Muscle layer of colon (tissue), 2 donors: ENCODE data around the gene NUDT13.

Experiments
- H3K27ac ChIP-seq: one replicate; pipeline ENCODE4 v1.7.0; 2013; ENCODE audit warnings: low read depth, mild to moderate bottlenecking, low read length, moderate library complexity
- H3K27me3 ChIP-seq, 2 donors: one replicate each; pipeline ENCODE4 v1.7.0; 2013; ENCODE audit warnings: low read length in 2 of 2, mild to moderate bottlenecking in 2 of 2; ENCODE audit not compliant: insufficient read depth in 2 of 2, control insufficient read depth in 1 of 2
- H3K36me3 ChIP-seq: one replicate; pipeline ENCODE4 v1.7.0; 2013; ENCODE audit warnings: mild to moderate bottlenecking, low read length; ENCODE audit not compliant: insufficient read depth
- H3K4me1 ChIP-seq: one replicate; pipeline ENCODE4 v1.7.0; 2013; ENCODE audit warnings: mild to moderate bottlenecking, low read length; ENCODE audit not compliant: insufficient read depth
- H3K4me3 ChIP-seq, 2 donors: one replicate each; pipeline ENCODE4 v1.7.0; 2013; ENCODE audit warnings: low read length in 2 of 2, low read depth in 1 of 2, mild to moderate bottlenecking in 1 of 2, moderate library complexity in 1 of 2
- H3K9ac ChIP-seq: one replicate; pipeline ENCODE4 v1.7.0; 2013; ENCODE audit warnings: low read length
- H3K9me3 ChIP-seq: one replicate; pipeline ENCODE4 v1.7.0; 2013; ENCODE audit warnings: mild to moderate bottlenecking, low read length
- donor health status: abdominal sarcoma.
- donor health status: Adenocarcinoma of cecum.

The NUDT13 gene

DNA sequence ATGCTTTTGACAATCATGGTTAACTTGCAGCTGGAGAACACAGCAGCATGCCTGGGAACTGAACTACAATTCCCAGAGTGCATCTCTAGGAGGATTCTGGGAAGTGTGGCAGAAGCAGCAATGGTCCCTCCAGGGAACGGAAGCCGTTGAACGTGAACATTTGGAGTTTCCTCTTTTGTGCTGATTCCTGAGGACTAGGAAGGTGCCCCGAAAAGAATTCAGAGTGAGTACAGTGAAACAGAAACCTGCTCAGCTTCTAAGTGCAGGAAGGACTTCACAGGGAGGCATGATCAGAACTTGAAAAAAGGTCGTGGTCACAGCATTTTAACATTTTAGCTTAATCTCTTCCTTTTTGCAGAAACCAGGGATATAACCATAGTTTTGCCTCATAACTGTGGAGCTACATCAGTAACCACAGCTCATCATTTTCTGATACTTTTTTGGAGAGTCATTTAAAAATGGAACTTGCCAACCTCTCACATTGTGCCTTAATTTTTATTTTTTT, at the start of gene NUDT13:
Gene NUDT13, plus strand, starts transcription at position 111 of the 505 bp plus-strand sequence. CDS start 3,911 bp downstream, outside the sequence.
- Histone ChIP-seq H3K9ac (peak within 1 kb of the TSS; percentile 85), H3K27me3 (no peaks in the 10 kb centered on the region), H3K9me3 (no peaks in the 10 kb centered on the region), H3K36me3 (no peaks in the 10 kb centered on the region), H3K27ac (peak within 1 kb of the TSS; percentile 86), H3K4me3 (peak within 1 kb of the TSS; percentile 30 to 80), H3K4me1 (no peaks in the 10 kb centered on the region)

DNA sequence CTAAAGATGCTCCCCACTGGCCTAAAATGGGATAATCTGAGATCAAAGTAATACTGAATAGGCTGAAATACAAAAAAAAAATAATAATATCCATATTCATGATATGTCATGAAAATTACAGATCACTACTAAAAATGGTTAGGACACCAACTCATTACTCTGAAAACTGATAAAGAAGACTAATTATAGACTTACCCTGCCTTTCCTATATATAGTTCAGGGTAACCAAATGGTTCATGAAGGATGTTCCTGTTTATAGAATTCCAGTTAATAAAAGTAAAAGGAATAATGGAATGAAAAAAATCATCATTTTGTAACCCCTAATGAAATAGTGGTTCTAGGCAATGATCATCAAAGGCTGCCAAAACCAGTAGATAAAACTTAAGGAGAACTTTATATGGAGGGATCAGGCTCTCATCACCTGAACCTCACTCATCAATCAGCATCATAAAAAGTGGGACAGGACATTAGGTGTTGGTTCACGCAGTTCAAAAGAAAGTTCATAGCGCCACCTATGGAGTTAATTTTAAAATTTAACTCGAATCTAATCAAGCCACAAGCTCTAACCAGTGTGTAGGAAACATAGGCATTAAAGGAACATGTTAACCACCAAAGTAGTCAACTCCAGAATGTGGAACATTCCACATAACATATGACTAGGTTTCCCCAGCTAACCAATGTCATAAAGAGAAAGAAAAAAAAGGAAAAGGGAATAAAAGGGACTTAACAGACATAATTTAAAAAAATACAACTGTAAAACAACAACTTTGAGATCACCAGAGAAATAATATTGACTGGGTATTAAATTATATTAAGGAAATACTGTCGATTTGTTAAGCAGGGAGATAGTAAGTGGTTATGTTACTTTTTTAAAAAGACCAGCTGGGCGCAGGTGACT, 49.3 kb upstream of the NUDT13 start:
- Histone ChIP-seq H3K27me3 (no peaks in the 10 kb centered on the region), H3K4me3 (no peak overlapping the region), H3K4me1 (no peaks in the 10 kb centered on the region), H3K27ac (no peak overlapping the region), H3K9me3 (no peaks in the 10 kb centered on the region), H3K9ac (no peak overlapping the region), H3K36me3 (peaks cover under 1% of the 10 kb centered on the region)

GRCh38 chr10:73061743-73062142, 48.5 kb upstream of the NUDT13 start:
- H3K27me3 ChIP-seq, result no peaks in the 10 kb centered on the region
- no peak overlapping the region for H3K4me3 ChIP-seq
- H3K4me1 ChIP-seq, result no peaks in the 10 kb centered on the region
- H3K27ac ChIP-seq, result no peak overlapping the region
- no peak overlapping the region for H3K9ac ChIP-seq
- no peaks in the 10 kb centered on the region for H3K9me3 ChIP-seq
- H3K36me3 ChIP-seq, result peaks cover 8% of the 10 kb centered on the region

GRCh38 chr10:73065441-73065840, 44.8 kb upstream of the NUDT13 start:
- Histone ChIP-seq H3K4me3 (no peak overlapping the region), H3K9ac (no peak overlapping the region), H3K4me1 (no peaks in the 10 kb centered on the region), H3K27ac (no peak overlapping the region), H3K36me3 (peaks cover 19% of the 10 kb centered on the region), H3K9me3 (no peaks in the 10 kb centered on the region), H3K27me3 (no peaks in the 10 kb centered on the region)

DNA sequence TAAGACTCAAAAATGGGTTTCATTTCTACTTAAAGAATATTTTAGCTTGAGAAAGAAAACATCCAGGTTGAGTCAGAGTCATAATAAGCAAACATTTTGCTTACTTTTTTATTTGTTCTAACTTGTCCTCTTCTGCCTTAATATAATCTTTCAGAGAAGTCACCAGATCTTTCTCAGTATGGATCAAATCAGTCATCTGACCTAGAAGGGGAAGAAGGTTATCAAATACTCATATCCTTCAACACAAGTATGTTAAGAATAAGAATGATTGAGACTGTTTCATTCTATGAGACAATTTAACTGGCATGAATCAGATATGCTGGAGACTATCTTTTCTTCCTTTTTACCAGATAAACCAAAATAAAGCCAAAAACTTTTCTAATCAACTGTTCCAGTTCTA, 36.6 kb upstream of the NUDT13 start:
- Histone ChIP-seq H3K4me3 (no peak overlapping the region), H3K4me1 (peaks cover 18% of the 10 kb centered on the region), H3K27ac (no peak overlapping the region), H3K9ac (no peak overlapping the region), H3K27me3 (no peaks in the 10 kb centered on the region), H3K36me3 (peaks cover 13% of the 10 kb centered on the region), H3K9me3 (no peaks in the 10 kb centered on the region)

GRCh38 chr10:73075829-73076228, 34.4 kb upstream of the NUDT13 start:
- H3K9ac ChIP-seq, result no peak overlapping the region
- H3K4me3 ChIP-seq, result no peak overlapping the region
- H3K27ac ChIP-seq, result no peak overlapping the region

DNA sequence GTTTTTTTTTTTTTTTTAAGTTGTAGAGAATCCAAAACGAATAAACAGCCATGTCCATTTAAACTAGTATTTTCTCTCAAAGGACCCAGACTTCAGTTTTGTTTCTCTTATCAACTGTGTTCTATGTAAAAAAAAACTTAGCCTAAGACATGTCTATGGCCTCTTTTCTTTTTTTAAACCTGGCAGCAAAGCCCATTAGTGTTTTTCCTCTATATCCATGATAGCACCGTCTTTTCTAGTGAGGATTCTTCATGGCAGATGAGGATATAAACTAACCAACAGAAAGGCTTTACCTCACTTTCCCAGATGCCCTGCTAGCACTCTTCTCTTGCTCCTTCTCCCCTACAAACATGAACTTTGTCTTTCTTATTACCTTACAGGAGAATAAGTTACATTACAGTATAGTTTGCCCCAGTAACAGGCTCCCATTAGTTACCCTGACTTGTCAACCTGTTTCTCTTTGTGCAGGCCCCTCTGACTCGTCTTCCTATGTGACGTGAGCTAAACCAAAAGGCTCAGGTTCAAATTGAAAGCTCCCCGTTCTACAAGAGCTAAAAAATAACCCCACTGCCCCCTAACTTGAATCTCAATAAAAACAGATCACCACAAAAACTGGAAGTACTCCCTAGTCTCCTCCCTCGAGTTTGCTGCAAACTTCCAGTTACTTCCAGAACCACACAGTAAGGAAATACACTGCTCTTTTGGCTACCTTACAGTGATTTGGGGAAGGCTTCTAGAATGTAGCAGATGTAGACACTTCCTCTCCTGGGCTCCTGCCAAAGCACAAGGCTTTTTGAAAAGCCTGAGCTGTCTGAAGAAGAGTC, 33.7 kb upstream of the NUDT13 start:
- H3K9ac ChIP-seq, result no peak overlapping the region
- no peaks in the 10 kb centered on the region for H3K27me3 ChIP-seq
- H3K36me3 ChIP-seq, result peaks cover 3% of the 10 kb centered on the region
- no peaks in the 10 kb centered on the region for H3K9me3 ChIP-seq
- peak overlapping the region; percentile 8 to 33 for H3K4me3 ChIP-seq
- peaks cover 18% of the 10 kb centered on the region for H3K4me1 ChIP-seq
- H3K27ac ChIP-seq, result peak overlapping the region; percentile 72

More at GRCh38 chr10:73075829-73076228, 34.4 kb upstream of the NUDT13 start:
- Histone ChIP-seq H3K36me3 (peaks cover 10% of the 10 kb centered on the region), H3K4me1 (peaks cover 18% of the 10 kb centered on the region), H3K9me3 (no peaks in the 10 kb centered on the region), H3K27me3 (no peaks in the 10 kb centered on the region)

DNA sequence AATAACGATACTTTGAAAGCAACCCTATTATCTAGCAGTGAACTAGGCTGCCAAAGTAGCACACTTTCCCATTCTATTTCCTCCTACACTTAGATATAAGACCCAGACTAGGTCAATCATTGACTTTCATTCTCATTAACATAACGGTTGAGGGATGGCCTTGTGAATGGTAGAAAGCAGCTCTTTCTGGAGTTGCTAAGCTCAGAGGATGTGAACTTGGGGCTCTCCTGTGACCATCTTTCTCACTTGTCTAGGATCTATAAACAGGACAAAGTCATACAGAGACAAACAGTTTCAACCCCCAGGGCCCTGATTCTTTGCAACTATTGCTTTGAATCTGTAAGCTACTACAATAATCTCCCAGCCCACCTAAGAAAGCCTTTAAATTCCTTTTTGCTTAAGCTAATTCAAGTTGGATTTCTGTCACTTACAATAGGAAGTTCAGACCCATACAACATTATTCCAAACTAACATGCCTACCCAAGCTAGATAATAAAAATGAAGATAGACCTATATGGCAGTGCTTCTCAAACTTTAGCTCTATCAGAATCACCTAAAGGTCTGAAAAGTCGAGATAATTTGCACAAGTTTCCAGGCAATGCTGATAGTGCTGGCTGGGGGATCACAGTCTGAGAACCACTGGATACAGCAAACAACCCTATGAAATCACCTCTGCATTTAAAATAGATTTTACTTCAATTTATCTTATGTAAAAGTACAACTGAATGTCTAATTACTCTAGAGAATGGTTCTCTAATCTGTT, 30.3 kb upstream of the NUDT13 start:
- Histone ChIP-seq H3K4me3 (no peak overlapping the region), H3K27me3 (no peaks in the 10 kb centered on the region), H3K9me3 (no peaks in the 10 kb centered on the region), H3K36me3 (no peaks in the 10 kb centered on the region), H3K9ac (no peak overlapping the region), H3K4me1 (peaks cover 37% of the 10 kb centered on the region), H3K27ac (no peak overlapping the region)

GRCh38 chr10:73083221-73083620, 27.0 kb upstream of the NUDT13 start:
- Histone ChIP-seq H3K9ac (no peak overlapping the region), H3K27me3 (no peaks in the 10 kb centered on the region), H3K27ac (no peak overlapping the region), H3K4me1 (peaks cover 20% of the 10 kb centered on the region), H3K36me3 (no peaks in the 10 kb centered on the region), H3K4me3 (no peak overlapping the region), H3K9me3 (no peaks in the 10 kb centered on the region)

- Histone ChIP-seq H3K9ac (no peak overlapping the region), H3K9me3 (no peaks in the 10 kb centered on the region), H3K27me3 (no peaks in the 10 kb centered on the region), H3K4me3 (no peak overlapping the region), H3K4me1 (peaks cover 20% of the 10 kb centered on the region), H3K36me3 (no peaks in the 10 kb centered on the region), H3K27ac (no peak overlapping the region)
Measured at GRCh38 chr10:73084209-73084608, 26.0 kb upstream of the NUDT13 start.

DNA sequence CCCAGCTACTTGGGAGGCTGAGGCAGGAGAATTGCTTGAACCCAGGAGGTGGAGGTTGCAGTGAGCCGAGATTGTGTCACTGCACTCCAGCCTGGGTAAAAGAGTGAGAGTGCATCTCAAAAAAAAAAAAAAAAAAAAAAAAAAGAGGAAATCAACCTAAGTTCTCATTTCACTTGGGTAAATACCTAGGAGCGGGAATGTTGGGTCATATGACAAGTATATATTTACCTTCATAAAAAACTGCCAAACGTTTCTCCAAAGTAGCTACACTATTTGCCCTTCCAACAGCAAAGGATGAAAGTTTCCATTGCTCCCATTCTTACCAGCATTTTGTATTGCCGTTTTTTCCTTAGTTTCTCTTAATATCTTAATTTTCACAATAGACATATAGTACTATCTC, 23.4 kb upstream of the NUDT13 start:
- Histone ChIP-seq H3K4me3 (no peak overlapping the region), H3K36me3 (no peaks in the 10 kb centered on the region), H3K9ac (no peak overlapping the region), H3K27me3 (no peaks in the 10 kb centered on the region), H3K27ac (no peak overlapping the region), H3K9me3 (no peaks in the 10 kb centered on the region), H3K4me1 (peaks cover 18% of the 10 kb centered on the region)
